Natural killer cell (primary cell): ENCODE data around the gene ARSD. TPM values are rescaled to one million over a fixed set of nuclear protein-coding genes. Genes with fewer than 3 reads are reported as not detected.

Source experiments
- ATAC-seq, 3 donors: fragments of 150-1000 bp in 2 of 3; fragments of 200-7000 bp in 1 of 3; cut with Tn5 transposase; 1 replicate in 1 of 3; 2 replicates in 2 of 3; pipeline ENCODE4 v1.10.0; 2021; ENCODE audit warnings: mild to moderate bottlenecking in 2 of 3, moderate library complexity in 2 of 3
- DNase-seq, 2 donors: peaks; one replicate each; pipeline versions ENCODE4 v3.0.0 to v3.0.0-alpha.2; 2013 to 2021; ENCODE audit warnings: mixed read lengths in 1 of 2
- H3K27ac ChIP-seq: one replicate; pipeline ENCODE4 v1.5.1; 2013; ENCODE audit warnings: mild to moderate bottlenecking, low read length
- H3K27me3 ChIP-seq: one replicate; pipeline ENCODE4 v1.6.1; 2013; ENCODE audit warnings: low read length; ENCODE audit not compliant: control insufficient read depth, insufficient read depth
- H3K36me3 ChIP-seq: one replicate; pipeline ENCODE4 v1.6.1; 2013; ENCODE audit warnings: low read length; ENCODE audit not compliant: control insufficient read depth, insufficient read depth
- H3K4me1 ChIP-seq: one replicate; pipeline ENCODE4 v1.6.1; 2013; ENCODE audit warnings: low read length; ENCODE audit not compliant: control insufficient read depth, insufficient read depth
- H3K4me3 ChIP-seq: one replicate; pipeline ENCODE4 v1.5.1; 2013; ENCODE audit warnings: low read length
- H3K9me3 ChIP-seq: one replicate; pipeline ENCODE4 v1.6.1; 2013; ENCODE audit warnings: low read length; ENCODE audit not compliant: control insufficient read depth, insufficient read depth
- H3K27ac Mint-ChIP-seq, 2 donors: one replicate each; pipeline ENCODE4 v1.8.0; 2022; ENCODE audit warnings: mild to moderate bottlenecking in 2 of 2, mixed read lengths in 2 of 2, moderate library complexity in 1 of 2
- H3K27me3 Mint-ChIP-seq, 2 donors: one replicate each; pipeline ENCODE4 v1.8.0; 2022; ENCODE audit warnings: low read depth in 2 of 2, mixed read lengths in 2 of 2
- H3K36me3 Mint-ChIP-seq: one replicate; pipeline ENCODE4 v1.8.0; 2022; ENCODE audit warnings: mixed read lengths
- H3K4me1 Mint-ChIP-seq, 2 donors: one replicate each; pipeline ENCODE4 v1.8.0; 2022; ENCODE audit warnings: mixed read lengths in 2 of 2
- H3K4me3 Mint-ChIP-seq: one replicate; pipeline ENCODE4 v1.8.0; 2022; ENCODE audit warnings: mild to moderate bottlenecking, moderate library complexity, mixed read lengths
- H3K9me3 Mint-ChIP-seq, 2 donors: one replicate each; pipeline ENCODE4 v1.8.0; 2022; ENCODE audit warnings: mixed read lengths in 2 of 2
- CTCF ChIP-seq: fragments of 200-600 bp; IDR thresholded peaks from one replicate; pipeline ENCODE4 v1.8.0; 2022; ENCODE audit warnings: antibody characterized with exemption
- WGBS: methylation state at CpG from one replicate; pipeline ENCODE4 v1.1.7; 2013; ENCODE audit warnings: missing lambda C conversion rate; ENCODE audit not compliant: insufficient coverage; 5-methylcytosine and 5-hydroxymethylcytosine counted together
- intact Hi-C: fragments of 100-400 bp; cut with micrococcal nuclease; formaldehyde crosslinking; loops from one replicate; pipeline ENCODE4 v1.14.2; 2022
- total RNA-seq, 4 donors: library from RNA; stranded (reverse); fragments of 120-200 nt in 1 of 4; gene quantifications; one replicate each; pipeline versions ENCODE4 v1.2.3 to v1.2.4, GENCODE V29; 2013 to 2022

ARSD gene
- total RNA-seq, 3 donors from 2014 or later (not counting 1 experiment from before 2014, with no cell fraction given): 9.7 to 21.6 (median 13.6) TPM

DNA sequence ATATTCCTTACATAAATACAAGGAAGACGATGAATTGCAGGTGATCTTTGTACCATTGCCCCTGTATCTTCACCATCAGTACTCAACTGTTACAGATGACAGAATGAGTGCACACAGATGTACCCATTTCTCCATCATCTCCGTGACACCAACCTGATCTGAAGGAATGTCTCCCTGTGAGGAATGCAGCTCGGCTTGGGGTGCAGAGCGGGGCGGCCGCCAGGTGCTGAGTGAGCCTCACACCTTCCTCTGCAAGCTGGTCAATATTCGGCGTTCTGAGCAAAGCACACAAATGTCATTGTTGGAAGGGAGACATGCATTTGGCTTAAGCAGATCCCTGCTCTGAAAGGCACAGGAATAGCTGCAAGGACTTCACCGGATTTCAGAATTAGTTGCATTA is 7.4 kb downstream of the ARSD start:
- Histone ChIP-seq H3K27me3 (no peaks in the 10 kb centered on the region), H3K4me1 (no peaks in the 10 kb centered on the region), H3K27ac (no peak overlapping the region), H3K9me3 (no peaks in the 10 kb centered on the region), H3K4me3 (no peak overlapping the region), H3K36me3 (no peaks in the 10 kb centered on the region)
- no peak for TF ChIP-seq CTCF
- ATAC-seq (no peak), DNase-seq (no peak)
- Mint-ChIP-seq H3K27ac (no peak overlapping the region), H3K4me1 (no peaks in the 10 kb centered on the region), H3K4me3 (no peak overlapping the region), H3K36me3 (peaks cover 6% of the 10 kb centered on the region), H3K9me3 (no peaks in the 10 kb centered on the region), H3K27me3 (no peaks in the 10 kb centered on the region)
- intact Hi-C loops: no loop called here
- WGBS: 91% methylated on average over 8 of the region's 9 CpGs

- Histone ChIP-seq H3K36me3 (no peaks in the 10 kb centered on the region), H3K9me3 (no peaks in the 10 kb centered on the region), H3K4me3 (no peak overlapping the region), H3K4me1 (no peaks in the 10 kb centered on the region), H3K27me3 (no peaks in the 10 kb centered on the region), H3K27ac (no peak overlapping the region)
- H3K4me3 Mint-ChIP-seq: no peak overlapping the region
- no peak overlapping the region for H3K27ac Mint-ChIP-seq
- H3K27me3 Mint-ChIP-seq: no peaks in the 10 kb centered on the region
- TF ChIP-seq CTCF: no peak
- no peaks in the 10 kb centered on the region for H3K9me3 Mint-ChIP-seq
- DNase-seq (no peak), ATAC-seq (no peak)
- no peaks in the 10 kb centered on the region for H3K4me1 Mint-ChIP-seq
- 90% methylated on average over 1 of the region's 1 CpG for WGBS
- peaks cover 6% of the 10 kb centered on the region for H3K36me3 Mint-ChIP-seq
- intact Hi-C loops: no loop called here
Measured at GRCh38 chrX:2921193-2921592, 7.9 kb downstream of the ARSD start.

DNA sequence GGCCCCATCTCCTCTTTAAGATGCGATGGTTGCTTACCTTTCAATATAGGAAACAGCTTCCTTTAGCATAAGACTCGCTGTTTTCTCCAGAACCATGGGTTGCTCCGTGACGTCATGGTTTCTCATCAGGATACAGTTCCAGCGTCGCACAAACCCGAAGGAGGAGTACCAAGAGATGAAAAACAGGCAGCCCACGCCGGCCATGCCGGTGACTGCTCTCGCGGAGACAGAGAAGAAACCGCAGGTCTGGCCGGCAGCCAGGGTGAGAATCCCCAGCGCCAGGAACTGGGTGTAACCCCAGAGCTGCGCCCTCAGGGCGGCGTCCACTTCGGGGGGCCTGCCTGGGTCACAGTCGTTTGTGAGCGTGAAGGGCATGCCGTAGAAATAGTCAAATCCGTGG is 11.4 kb downstream of the ARSD start:
- no peaks in the 10 kb centered on the region for H3K4me1 Mint-ChIP-seq
- DNase-seq (no peak), ATAC-seq (no peak)
- H3K4me3 Mint-ChIP-seq: no peak overlapping the region
- no peak overlapping the region for H3K4me3 ChIP-seq
- H3K27me3 Mint-ChIP-seq: no peaks in the 10 kb centered on the region
- peaks cover 6% of the 10 kb centered on the region for H3K36me3 Mint-ChIP-seq
- H3K27ac ChIP-seq: no peak overlapping the region
- intact Hi-C loops: no loop called here
- no peak for TF ChIP-seq CTCF
- no peaks in the 10 kb centered on the region for H3K36me3 ChIP-seq
- no peaks in the 10 kb centered on the region for H3K9me3 ChIP-seq
- WGBS: 95% methylated on average over 23 of the region's 23 CpGs
- H3K27ac Mint-ChIP-seq: no peak overlapping the region
- no peaks in the 10 kb centered on the region for H3K27me3 ChIP-seq
- H3K9me3 Mint-ChIP-seq: no peaks in the 10 kb centered on the region
- no peaks in the 10 kb centered on the region for H3K4me1 ChIP-seq

GRCh38 chrX:2913118-2913517 is 16.0 kb downstream of the ARSD start:
- no peaks in the 10 kb centered on the region for H3K9me3 ChIP-seq
- DNase-seq (no peak), ATAC-seq (no peak)
- no peaks in the 10 kb centered on the region for H3K27me3 Mint-ChIP-seq
- H3K4me3 Mint-ChIP-seq: no peak overlapping the region
- intact Hi-C loops: no loop called here
- no peak overlapping the region for H3K4me3 ChIP-seq
- H3K9me3 Mint-ChIP-seq: no peaks in the 10 kb centered on the region
- no peaks in the 10 kb centered on the region for H3K36me3 ChIP-seq
- no peak overlapping the region for H3K27ac ChIP-seq
- H3K4me1 Mint-ChIP-seq: peaks cover 5 to 6% of the 10 kb centered on the region in 2 donors
- H3K27me3 ChIP-seq: no peaks in the 10 kb centered on the region
- 93% methylated on average over 3 of the region's 3 CpGs for WGBS
- no peak overlapping the region for H3K27ac Mint-ChIP-seq
- H3K4me1 ChIP-seq: peaks cover 2% of the 10 kb centered on the region
- H3K36me3 Mint-ChIP-seq: no peaks in the 10 kb centered on the region
- no peak for TF ChIP-seq CTCF
